GM21786 (cell line): ENCODE measurements around the gene DUSP9.
A peak's percentile ranks its signal among the peaks of the same experiment; 100 is the strongest.
"Not testable (repeated sequence)": the region's sequence is repeated elsewhere in the genome, so short reads cannot be mapped to it uniquely, and the experiment has no call there.

Experiments used
- ATAC-seq: cut with Tn5 transposase; IDR thresholded peaks from one replicate; pipeline ENCODE4 v1.9.1; 2021; ENCODE audit not compliant: unreplicated experiment

The DUSP9 gene, protein sequence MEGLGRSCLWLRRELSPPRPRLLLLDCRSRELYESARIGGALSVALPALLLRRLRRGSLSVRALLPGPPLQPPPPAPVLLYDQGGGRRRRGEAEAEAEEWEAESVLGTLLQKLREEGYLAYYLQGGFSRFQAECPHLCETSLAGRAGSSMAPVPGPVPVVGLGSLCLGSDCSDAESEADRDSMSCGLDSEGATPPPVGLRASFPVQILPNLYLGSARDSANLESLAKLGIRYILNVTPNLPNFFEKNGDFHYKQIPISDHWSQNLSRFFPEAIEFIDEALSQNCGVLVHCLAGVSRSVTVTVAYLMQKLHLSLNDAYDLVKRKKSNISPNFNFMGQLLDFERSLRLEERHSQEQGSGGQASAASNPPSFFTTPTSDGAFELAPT

DNA sequence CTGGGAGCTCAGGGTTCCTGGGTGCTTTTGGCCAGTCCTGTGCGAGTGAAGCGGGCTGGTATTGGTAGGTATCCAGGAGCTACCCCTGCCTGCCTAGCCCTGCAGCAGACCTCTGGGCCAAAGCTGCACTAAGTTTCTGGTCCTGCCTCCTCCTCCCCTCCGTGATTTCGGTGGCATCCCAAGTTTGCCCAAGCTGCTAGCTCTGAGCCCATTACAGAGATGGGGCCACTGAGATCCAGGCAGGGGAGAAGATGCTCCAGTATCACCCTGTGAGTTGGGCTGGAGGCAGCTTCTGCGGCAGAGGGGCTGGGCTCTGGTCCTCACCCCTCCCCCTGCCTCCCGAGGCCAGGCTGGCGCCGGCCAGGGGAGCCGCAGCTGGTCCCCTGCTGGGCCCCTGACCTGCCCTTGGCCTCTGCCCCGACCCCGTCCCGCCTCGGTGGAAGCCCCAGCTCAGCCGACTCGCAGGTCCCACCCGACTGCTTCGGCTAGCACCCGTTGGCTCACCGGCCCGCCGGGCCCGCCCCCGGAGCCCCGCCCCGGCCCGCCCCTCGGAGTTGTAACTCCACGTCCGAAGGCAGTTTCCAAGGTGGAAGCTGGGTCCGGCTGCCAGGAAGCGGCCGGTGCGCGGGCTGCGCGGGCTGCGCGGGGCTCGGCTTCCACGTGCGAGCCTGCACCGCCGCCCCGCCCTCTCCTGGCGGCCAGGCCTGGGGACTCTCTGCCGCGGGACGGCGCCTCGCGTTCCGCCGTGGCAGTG, at the start of gene DUSP9:
Gene DUSP9, plus strand, starts transcription at position 584 of the 754 bp plus-strand sequence. CDS start 751 bp downstream, outside the sequence.
- ATAC-seq, result no peak

DNA sequence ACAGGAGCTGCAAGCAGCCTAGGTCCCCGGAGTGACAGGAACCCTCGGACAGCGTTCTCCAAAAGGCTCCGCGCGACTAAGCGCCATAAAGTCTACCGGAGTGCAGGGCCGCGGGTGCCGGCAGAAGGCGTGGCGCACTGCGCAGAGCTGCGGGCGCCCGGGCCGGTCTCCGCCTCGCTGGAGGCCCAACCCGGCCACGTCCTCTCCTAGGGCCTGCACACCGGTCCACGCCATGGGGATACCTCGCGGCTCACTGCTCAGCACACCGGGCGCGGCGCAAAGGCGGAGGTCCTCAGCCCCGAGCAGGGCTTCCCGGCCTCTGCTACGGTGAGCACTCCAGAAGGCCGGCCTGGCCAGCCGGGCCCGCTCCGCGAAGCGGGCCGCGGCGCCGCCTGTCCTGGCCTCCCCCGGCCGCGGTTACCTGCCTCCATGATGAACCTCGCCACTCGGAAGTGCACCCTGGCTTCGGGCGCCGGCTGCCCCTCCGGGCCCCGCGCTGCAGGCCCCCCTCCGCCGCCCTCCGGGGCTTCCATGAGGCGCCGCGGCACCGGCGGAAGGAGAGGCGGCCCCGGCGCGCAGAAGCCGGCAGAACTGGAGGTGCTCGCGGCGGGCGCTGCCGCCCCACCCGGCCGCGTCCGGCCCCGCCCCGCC, 48.3 kb upstream of the DUSP9 start, which contains the start of gene CCNQ:
Gene CCNQ, minus strand, starts transcription at position 599 of the 651 bp plus-strand sequence. Its CDS starts 66 bp downstream, at position 533.
- ATAC-seq, result peak; percentile 53

DNA sequence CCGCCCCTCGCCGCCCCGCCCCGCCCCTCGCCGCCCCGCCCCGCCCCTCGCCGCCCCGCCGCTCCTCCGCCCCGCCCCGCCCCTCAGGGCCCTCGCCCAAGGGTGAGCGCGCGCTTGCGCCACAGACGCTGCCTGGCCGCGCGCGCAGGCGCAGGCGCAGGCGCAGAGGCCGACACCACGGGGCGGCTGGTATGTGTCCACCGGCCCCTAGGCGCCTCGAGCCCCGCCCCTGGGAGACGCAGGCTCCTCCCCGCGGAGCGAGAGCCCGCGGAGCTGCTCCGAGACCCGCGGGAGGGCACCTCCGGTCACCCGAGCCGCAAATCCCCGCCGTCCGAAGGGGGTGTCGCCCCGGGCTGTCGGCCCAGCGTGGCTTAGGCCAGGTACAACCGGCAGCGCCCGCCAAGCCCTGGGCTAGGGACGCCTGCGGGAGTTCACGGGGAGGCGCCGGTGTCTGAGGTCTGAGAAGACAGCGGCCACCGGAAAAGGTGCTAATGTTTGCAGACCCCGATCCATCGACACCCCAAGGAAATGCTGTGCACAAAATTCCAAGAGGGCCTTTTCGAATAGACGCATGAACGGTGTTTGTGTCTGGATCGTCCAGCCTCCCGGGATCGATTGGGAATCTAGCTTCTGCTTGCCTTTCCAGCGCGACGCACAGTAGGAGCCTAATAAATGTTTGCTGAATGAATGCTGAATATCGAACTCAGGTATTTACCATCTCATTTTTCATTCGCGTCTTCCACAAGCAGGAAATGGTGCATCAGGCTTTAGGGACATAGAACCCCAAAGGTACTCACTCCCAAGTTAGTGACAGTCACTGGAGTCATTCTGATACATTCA, 47.6 kb upstream of the DUSP9 start:
- ATAC-seq, result peak; percentile 81

DNA sequence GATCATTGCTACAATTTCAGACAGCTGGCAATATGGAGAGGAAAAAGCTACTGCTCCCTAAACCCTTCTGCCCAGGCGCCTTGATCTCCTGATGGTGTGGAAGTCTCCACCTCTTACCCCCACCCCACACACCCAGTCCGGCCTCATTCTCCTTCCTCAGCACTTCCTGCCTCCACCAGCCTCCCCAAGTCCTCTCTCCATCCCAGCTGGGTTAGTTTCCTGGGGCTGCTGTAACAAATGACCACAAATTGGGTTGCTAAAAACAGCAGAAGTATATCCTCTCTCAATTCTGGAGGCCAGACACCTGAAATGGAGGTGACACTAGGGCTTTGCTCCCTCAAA, 47.0 kb upstream of the DUSP9 start:
- ATAC-seq, result no peak

DNA sequence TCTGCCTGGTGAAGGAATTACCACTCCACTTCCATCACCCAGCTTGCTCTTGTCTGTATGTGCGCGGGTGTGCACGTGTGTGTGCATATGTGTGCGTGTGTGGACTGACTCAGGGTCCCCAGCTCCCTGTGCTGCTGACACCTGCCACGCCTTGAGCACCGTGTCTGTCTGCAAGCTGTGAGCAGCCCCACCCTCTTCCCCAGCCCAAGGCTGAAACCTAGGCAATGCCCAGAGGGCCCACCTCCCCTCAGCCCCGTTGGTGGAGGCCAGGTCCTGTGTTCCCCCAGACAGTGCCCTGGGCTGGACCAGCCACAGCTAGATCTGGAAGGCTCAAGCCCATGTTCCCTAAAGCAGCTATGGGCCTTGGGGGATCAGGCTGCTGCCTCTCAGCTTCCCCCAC, 46.1 kb upstream of the DUSP9 start:
- no peak for ATAC-seq

DNA sequence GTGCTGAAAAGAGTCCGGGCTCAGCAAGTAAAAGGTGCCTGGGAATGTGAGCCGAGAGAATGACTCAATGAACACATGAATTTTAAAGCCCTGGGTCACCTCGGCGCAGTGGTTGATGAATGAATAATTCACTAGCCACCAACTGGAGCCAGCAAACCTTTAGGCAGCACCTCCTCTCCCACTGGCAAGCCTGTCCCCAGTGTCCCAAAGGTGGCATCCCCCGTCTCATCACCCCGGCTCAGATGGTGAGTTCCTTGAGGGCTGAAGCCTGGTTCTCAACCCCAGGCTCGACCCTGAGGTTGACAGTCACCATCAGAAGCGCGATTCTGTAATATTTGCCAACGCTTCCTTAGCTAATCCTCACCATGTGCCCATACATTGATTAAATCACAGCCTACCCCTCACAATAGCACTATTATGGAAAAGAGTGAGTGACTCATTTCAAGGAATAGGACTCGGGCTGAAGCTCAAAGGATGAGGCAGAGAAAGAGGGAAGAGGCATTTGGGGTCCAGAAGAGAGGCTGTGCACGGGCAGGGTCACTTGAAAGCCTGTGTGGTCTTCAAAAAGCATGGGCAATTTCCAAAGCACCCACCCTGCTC, 45.4 kb upstream of the DUSP9 start:
- ATAC-seq, result no peak

DNA sequence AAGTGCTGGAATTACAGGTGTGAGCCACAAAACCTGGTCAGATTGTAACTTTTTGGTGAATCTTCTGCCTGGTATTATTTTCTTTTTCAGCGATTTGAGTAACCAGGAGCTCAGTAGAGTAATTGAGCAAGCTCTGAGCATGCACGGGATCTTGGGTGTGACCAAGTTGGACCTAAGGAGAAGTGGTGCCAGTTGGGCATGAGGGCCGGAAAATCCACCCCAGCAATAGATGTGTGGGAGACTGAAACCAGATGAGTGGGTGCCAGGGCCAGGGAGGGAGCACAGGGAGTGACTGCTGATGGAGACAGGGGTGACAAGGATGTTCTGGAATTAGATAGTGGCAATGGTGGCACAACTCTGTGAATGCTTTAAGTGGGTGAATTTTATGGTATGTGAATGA, 44.4 kb upstream of the DUSP9 start:
- ATAC-seq, result no peak

DNA sequence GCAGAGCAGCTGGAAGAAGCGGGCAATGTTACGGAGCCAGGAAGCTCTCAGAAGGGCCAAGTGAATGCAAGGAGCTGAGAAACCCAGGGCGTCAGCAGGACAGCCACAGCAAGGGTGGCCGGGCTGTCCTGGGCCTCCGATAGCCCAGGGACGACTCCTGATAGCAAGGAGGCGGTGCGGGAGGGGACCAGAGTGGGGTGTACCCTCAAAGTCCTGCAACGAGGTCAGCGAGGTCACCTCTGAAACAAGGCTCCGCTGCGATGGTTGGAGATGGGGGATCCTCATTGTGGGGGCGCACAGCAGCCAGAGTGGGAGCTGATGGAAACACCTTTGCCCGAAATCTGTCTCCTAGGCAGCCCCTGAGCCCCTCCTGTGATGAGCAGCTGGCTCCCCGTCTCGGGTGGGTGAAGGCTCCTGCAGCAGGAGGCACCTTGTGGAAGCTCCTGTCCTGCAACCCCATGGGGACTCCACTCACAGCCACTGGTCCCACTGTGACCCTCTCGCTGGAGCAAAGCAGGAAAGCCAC, 43.8 kb upstream of the DUSP9 start:
- no peak for ATAC-seq

DNA sequence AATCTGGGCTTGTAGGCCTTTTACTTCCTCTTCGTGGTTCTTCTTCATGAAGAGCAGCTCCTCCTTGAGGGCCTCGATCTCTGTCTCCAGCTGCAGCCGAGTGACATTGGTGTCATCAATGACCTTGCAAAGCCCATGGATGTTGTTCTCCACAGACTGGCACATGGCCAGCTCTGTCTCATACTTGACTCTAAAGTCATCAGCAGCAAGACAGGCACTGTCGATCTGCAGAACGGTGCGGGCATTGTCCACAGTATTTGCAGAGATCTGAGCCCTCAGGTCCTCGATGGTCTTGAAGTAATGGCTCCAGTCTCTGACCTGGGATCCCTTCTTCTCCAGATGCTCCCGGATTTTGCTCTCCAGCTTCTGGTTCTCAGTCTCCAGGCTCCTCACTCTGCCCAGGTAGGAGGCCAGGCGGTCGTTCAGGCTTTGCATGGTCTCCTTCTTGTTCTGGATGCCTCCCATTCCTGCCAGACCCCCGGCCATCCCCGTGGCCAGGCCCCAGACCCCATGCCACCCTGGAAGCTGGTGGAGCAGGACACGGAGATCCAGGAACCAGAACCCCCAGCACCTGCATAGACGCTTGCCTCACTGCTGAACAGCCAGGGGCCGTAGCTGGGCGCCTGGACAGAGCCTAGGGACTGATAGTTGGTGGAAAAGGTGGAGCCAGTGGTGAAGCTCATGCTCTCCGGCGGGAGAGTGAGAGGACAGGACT, 42.2 kb upstream of the DUSP9 start:
- not testable (repeated sequence) for ATAC-seq

DNA sequence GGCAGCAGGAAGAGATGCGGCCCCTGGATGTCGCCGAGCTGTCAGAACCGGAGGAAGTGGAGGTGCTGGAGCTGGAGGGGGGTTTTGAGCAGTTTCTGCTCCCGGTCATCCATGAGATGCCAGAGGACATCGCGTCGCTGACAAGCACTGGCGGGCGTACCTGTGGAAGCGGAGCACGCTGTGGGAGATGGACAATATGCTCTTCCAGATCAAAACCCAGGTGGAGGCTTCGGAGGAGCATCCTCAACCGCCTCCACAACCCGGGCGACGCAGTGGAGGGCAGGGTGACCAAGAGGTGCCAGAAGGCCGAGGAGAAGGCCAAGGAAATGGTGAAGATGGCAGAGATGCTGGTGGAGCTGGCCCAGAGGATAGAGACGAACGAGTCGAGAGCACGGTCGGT, 40.5 kb upstream of the DUSP9 start:
- ATAC-seq, result no peak

DNA sequence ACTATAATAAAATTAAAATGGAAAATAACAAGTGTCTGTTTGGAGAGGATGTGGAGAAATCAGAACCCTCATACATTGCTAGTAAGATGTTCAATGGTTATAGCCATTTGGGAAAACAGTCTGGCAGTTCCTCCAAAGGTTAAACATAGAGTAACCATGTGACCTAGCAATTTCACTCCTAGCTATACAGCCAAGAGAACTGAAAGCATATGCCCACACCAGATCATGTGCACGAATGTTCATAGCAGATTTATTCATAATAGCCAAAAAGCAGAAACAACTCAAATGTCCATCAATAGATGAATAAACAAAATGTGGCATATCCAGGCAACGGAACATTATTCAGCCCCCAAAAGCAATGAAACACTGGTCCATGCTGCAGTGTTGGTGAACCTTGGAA, 38.6 kb upstream of the DUSP9 start:
- no peak for ATAC-seq

DNA sequence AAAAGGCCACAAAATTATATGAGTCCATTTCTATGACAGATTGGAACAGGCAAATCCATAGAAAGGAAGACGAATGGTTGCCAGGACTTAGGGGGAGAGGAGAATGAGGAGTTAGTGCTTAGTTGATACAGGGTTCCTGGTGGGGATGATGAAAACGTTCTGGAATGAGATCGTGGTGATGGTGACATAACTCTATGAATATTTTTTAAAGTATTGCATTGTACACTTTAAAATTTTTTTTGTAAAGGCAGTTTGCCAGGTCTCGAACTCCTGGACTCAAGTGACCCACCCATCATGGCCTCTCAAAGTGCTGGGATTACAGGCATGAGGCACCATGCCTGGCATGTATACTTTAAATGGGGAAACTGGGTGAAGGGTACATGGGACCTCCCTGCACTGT, 38.2 kb upstream of the DUSP9 start:
- ATAC-seq, result no peak

DNA sequence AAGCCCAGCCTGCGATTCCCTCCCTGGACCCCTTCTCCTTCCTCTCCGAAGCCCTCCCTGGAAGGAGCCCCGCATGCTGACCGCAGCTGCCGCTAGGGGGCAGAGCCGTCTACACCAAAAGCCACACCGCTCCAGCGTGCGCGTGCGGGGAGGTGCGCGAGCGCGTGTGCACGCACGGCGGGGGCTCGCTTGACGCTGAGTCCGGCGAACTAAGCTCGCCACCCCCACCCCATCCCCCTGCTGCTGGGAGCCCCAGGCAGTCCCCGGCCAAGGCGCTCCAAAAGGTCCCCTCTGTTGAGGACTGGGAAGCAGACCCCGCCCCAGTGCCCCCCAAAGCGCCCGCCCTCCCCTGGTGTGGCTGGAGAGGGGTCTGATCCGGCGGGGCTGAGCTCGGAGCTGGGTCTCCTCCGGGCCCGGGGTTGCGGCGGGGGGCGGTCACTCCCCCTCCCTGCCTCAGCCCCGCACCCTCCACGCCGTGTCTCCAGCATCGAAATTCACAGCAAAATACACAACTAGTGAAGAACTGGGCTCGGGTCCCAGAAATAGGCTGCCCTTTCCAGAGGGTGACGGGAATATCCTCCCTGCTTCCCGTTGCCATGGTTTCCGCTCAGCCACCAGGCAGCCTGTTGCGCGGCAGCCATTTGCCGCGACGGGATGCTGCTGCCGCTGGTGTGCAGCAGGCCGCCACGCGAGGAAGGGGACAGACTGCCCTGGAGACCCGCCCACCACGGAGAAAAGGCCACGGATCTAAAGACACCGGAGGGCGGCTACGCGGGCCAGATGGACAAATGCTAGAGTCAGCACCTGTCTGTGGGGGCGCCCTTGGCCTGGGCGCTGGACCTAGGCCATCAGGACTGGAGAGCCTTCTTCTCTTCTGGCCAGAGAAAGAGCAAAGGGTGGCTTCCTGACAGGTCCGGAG, 36.8 kb upstream of the DUSP9 start:
- peak; percentile 77 for ATAC-seq

DNA sequence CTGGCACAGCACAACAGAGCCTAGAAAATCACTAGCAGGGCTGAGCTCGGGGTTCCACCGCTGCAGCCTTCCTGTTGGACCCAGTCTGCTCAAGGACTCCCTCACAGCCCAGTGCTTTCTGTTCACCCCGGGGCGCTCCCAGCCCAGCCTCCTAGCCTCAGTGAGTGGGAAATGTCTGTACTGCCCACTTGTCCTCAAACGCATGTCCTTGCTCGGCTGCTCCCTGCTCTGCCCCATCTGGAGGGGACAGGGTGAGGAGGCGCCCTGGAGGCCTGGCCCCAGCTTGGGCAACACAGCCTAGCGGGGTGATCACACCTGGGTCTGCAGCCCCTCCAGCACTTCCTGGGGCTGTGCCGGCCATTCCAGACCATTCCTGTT, 36.2 kb upstream of the DUSP9 start:
- no peak for ATAC-seq

DNA sequence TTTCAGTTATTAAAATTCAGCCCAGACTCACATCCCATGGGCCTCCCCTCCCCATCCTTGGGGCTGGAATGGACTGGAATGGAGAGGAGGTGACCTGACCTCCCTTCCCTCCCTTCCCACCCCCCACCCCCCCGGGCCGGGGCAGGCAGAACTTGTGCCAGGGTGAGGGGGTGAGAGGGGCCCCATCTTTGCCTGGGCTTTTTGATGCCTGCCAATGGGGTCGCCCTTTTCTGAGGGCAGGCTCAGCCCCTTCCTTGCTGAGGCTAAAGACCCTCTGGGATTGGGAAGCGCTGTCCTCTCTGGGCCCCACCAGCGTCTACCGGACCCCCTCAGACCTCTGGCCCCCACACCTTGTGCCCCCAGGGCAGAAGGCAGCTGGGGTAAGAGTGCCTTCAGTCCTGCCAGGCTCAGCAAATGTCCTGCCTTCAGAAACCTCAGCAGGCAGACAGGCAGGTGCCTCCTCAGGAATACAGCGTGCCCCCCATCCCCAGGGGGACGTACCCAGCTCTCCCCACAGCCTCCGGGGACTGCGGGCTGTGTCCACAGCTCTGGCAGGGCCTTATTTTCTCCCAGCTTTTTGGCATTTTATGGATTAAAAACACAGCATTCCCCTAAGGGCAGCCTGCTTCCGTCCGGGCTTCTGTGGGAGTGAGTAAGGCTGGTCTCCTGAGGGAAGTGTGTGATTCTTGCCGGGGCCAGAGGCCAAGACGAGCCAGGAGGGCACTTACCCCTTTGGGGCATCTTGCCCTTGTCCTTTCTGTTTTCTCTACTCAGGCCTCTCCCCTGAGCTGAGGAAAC, 35.5 kb upstream of the DUSP9 start:
- no peak for ATAC-seq

DNA sequence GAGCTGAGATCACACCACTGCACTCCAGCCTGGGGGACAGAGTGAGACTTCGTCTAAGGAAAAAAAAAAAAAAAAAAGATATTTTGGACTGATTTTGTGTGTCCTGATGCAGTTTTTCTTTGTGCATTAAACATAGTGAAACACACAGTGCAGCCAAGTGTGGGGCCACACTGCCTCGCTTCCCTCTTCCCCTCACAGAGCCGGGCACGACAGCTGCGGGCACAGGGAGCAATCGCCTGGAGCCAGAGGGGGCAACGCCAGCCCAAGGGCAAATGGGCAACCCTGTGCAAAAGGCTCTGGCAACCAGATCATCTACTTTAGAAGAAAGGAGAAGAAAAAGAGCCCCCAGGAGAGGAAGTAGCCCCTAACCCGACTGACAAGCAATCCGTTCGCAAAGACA, 34.6 kb upstream of the DUSP9 start:
- ATAC-seq, result no peak

DNA sequence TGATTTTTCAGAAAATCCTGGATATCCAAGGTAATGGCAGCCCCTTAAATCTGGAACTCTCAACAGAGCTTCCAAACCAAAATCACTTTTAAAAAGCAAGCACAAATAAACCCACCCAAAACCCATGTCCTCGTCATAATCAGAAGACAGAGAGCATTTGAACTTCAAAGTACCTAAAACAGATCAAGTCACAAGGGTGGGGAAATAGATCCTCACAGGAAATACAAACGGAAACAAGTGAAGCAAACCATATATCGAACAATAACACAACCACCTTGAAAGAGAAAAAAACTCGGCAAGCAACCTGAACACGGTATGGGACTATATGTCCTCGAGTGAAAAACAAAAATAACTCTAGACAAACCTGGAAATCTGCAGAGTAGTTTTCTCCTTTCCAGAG, 32.2 kb upstream of the DUSP9 start:
- ATAC-seq, result no peak

DNA sequence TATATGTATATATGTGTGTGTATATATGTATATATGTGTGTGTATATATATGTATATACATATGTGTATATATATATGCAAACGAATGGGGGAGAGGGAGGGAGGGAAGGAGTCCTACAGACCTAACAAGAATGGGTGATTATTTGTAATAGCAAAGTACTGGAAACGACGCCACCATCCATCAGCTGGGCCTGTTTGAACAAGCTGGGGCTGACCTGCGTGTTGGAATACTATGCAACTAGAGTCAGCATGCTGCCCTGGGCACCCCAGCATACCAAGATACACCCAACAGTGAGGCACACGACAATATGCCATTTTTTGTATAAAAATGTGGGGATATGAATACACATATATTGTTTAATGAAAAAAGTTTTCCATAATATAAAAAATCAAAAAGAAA, 26.4 kb upstream of the DUSP9 start:
- ATAC-seq, result no peak
